IMR-90 (cell line): ENCODE data around the gene POMT2.

Experiments used
- CEBPB ChIP-seq: IDR thresholded peaks from 2 replicates; pipeline ENCODE4 v1.6.1; 2012; ENCODE audit warnings: low read depth, low read length, improper control_type of control experiment
- POLR2A ChIP-seq: IDR thresholded peaks from 2 replicates; pipeline ENCODE4 v1.6.1; 2012; ENCODE audit warnings: mild to moderate bottlenecking, low read depth, low read length
- RCOR1 ChIP-seq: IDR thresholded peaks from 2 replicates; pipeline ENCODE4 v1.6.1; 2012; ENCODE audit warnings: mild to moderate bottlenecking, low read length, improper control_type of control experiment; ENCODE audit not compliant: insufficient replicate concordance
- TF ChIP-seq, protein P1 (sequence below): conservative IDR thresholded peaks from 2 replicates; pipeline ENCODE4 v1.5.1; 2012; ENCODE audit warnings: mild to moderate bottlenecking, low read depth, low read length, improper control_type of control experiment
- TF ChIP-seq, protein P2 (sequence below): fragments of 150-350 bp; IDR thresholded peaks from 2 replicates; pipeline ENCODE4 v1.6.1; 2017; ENCODE audit warnings: mild to moderate bottlenecking, antibody characterized with exemption, low read length, low read depth

DNA sequence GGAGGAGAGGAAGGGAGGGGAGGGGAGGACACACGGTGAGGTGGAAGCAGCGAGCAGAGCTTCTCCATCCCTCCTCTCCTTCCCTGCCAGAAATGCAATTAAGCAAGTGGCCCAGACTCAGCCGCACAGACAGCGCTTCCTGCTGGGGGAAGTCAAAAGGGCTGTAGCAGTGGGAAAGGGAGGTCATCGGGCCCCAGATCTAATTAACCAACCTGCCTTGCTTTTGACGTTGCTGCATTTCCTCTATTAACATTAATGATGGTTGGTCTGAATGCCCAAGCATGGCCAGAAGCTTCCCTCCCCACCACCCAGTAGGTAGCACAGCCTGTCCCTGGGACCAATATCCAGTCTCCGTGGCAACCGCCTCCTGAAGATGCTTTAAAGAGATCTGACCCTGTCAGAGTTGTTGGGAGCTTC is 45.1 kb downstream of the POMT2 start:
- TF ChIP-seq, protein P1, sequence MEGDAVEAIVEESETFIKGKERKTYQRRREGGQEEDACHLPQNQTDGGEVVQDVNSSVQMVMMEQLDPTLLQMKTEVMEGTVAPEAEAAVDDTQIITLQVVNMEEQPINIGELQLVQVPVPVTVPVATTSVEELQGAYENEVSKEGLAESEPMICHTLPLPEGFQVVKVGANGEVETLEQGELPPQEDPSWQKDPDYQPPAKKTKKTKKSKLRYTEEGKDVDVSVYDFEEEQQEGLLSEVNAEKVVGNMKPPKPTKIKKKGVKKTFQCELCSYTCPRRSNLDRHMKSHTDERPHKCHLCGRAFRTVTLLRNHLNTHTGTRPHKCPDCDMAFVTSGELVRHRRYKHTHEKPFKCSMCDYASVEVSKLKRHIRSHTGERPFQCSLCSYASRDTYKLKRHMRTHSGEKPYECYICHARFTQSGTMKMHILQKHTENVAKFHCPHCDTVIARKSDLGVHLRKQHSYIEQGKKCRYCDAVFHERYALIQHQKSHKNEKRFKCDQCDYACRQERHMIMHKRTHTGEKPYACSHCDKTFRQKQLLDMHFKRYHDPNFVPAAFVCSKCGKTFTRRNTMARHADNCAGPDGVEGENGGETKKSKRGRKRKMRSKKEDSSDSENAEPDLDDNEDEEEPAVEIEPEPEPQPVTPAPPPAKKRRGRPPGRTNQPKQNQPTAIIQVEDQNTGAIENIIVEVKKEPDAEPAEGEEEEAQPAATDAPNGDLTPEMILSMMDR: no peak
- TF ChIP-seq POLR2A: no peak
- TF ChIP-seq, protein P2, sequence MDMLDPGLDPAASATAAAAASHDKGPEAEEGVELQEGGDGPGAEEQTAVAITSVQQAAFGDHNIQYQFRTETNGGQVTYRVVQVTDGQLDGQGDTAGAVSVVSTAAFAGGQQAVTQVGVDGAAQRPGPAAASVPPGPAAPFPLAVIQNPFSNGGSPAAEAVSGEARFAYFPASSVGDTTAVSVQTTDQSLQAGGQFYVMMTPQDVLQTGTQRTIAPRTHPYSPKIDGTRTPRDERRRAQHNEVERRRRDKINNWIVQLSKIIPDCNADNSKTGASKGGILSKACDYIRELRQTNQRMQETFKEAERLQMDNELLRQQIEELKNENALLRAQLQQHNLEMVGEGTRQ: no peak
- no peak for TF ChIP-seq CEBPB
- TF ChIP-seq RCOR1: no peak
